HuH-7 (cell line): ENCODE data around the gene AGXT.
"Not testable (repeated sequence)": the region's sequence is repeated elsewhere in the genome, so short reads cannot be mapped to it uniquely, and the experiment has no call there.

Experiments used
- DNase-seq: peaks from one replicate; pipeline ENCODE4 v3.0.0; 2011; ENCODE audit warnings: low spot score

AGXT gene

GRCh38 chr2:240840435-240841060 lies 28.1 kb upstream of the AGXT start:
- DNase-seq, result peak; percentile 94

GRCh38 chr2:240846309-240846708 lies 22.3 kb upstream of the AGXT start:
- DNase-seq, result not testable (repeated sequence)

- DNase-seq, result no peak
These were observed 21.6 kb upstream of the AGXT start for GRCh38 chr2:240846873-240847595.

GRCh38 chr2:240847817-240848216 lies 20.8 kb upstream of the AGXT start:
- no peak for DNase-seq

GRCh38 chr2:240848900-240849680 lies 19.5 kb upstream of the AGXT start:
- DNase-seq, result no peak

GRCh38 chr2:240850026-240850425 lies 18.6 kb upstream of the AGXT start:
- DNase-seq, result no peak

DNA sequence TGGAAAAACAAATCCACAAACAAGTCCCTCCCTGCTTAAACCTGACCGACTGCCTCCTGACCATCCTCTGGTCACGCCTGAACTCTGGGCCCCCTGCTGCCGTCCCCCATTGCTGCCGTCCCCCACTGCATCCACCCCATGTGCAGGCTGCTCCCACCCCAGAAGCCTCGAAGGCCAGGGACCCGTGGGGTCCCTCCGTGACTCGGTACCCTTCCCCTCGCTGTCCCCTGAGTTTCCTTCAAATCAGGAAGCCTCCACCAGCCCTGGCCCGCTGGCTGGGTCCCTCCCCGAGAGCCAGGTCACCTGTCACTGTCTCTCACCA lies 17.9 kb upstream of the AGXT start:
- no peak for DNase-seq

DNA sequence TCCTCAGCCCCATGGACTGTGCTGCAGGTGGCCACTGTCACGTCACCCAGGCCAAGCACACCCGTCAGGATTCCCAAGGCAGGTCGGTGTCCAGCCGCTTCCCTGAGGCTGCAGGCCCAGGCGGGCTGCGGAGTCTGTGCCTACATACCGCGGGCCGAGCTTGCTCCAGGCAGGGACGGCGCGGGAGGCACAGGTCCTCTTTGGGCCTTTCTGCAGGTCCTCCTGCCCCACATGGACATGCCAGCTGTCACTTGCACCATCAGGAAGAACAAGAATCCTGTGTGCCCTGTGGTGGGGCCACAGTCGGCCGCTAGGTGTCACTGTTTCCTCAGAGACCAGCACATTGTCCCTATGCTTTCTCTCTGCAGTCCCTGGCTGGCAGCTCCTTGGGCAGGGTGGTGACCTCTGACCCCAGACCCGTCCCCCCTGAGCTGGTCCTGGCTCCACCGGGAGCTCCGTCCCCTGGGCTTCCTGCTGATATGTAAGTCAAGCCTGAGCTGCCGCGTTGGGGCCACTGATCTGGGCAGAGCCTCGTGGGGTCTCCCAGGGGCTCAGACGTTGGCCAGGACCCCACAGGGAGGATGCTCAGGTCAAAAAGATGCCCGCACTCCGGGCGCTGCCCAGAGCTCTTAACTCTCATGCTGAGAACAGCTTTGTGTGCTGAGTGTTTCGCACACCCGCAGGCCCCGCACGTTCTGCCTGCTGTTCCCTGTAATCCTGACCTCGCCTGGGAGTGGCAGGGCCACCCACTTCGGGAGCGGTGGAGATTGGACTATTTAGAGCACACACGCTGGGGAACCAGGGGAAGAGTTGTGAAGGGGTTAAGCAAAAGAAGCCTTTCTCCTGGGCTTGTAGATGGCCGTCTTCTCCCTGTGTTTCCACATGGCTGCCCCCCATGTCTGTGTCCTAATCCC lies 17.3 kb upstream of the AGXT start:
- peak; percentile 86 for DNase-seq

- no peak for DNase-seq
These were observed 15.8 kb upstream of the AGXT start for GRCh38 chr2:240852671-240853314.

GRCh38 chr2:240855670-240856069 lies 13.0 kb upstream of the AGXT start:
- DNase-seq, result no peak

DNA sequence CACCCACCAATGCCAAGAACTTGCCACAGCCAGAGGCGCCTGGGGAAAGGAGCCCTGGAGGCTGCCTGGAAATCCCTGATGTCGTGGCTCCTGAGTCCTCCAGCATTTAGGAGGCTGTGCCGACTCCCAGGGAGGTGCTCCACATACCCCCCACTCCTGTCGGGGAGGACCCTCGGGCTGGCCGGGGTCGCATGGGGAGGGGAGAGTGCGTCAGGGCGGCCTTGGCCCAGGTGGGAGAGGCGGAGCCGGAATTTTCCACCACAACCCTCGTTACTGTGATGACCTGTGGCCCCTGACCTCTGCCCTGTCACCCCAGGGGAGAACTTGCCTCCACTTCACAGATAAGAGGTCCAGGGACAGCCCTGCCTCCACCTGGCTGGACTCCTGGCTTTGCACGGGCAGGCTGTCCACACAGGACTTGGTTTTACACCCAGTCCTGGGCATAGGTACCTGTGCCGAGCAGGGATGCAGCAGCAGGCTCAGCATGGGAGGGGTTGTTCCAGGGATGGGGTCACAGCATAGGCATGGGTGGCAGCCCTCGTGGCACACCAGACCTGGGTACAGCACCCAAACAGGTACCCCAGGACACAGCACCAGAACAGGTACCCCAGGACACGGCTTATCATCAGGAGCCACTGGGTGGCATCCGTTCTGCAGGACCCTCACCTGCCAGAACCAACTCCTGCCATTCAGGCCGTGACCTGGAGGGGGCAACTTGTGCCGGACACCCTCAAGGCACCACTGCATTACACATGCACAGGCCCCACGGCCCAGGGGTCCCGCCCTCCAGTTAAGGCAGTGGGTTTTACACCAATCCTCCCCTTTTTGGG lies 12.3 kb upstream of the AGXT start:
- DNase-seq, result peak; percentile 51

GRCh38 chr2:240857039-240858008 lies 11.3 kb upstream of the AGXT start:
- peak; percentile 90 for DNase-seq

DNA sequence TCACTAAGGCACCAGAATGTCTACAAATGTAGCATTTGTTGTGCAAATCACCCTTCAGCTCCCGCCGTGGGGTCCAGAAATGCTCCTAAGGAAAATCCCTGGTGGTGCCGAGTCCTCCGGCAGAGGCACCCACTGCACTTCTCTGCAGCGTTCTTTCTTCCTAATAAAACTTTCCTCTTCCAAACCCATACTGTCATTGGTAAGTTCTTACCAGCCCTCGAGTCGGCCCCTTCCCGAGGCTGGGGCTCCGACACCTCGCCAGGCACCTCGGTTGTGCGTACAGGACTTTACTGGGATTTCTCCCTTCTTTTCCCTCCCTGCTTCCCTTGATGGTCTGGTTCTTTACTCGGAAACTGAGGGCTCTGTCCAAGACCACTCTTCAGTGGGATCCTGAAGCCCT lies 10.3 kb upstream of the AGXT start:
- DNase-seq, result no peak

GRCh38 chr2:240858871-240859270 lies 9.8 kb upstream of the AGXT start:
- DNase-seq, result no peak

GRCh38 chr2:240861547-240861946 lies 7.1 kb upstream of the AGXT start:
- DNase-seq, result no peak

DNA sequence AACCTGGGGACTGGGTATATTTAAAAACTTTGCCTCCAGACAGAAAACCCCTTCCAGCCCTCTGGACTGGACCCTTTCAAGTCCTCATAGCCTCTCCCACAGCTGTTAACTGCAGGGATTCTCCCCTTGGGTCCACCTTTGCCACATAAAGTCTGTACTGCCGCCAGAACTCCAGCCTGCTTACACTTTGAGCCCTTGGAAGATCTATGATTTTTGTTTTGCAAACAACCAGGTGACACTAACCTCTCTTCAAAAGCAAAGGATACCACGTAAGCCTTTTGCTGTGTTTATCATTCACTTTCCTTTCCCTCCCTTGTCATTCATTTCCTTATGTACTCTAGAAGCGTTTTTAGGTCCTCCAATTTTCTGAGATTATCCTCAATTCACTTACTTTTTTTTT lies 4.1 kb upstream of the AGXT start:
- no peak for DNase-seq

GRCh38 chr2:240865391-240865790 lies 3.2 kb upstream of the AGXT start:
- no peak for DNase-seq

DNA sequence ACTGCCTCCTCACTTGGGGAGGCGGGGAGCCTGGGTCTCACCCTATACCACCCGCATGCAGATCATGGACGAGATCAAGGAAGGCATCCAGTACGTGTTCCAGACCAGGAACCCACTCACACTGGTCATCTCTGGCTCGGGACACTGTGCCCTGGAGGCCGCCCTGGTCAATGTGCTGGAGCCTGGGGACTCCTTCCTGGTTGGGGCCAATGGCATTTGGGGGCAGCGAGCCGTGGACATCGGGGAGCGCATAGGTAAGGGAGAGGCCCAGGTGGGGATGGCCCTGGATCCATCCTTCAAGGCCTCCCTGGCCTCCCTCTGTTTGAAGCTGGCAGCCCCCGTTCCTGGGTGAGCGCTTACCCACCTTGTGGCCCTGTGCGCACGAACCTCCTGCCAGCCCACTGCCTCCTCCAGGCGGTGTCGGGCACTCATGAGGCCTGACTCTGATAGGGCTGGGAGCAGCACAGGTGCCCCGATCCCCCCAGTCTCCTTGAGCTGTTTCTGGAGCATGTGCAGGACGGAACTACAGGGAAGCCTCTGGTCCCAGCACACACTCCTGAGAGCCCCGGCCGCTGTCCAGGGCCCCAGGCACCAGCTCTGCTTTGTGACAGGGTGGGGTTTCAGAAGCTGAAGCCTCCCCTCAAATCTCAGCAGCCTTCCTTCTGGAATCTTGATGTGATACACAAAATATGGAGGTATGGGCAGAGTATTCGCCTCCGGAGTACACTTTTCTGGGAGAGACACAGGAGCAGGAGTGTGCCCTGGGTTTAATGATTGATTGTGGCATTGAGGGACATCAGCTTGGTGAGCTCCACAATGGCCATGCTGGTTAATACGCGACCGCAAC lies 708 bp downstream of the AGXT start:
- DNase-seq, result no peak
